CD4-positive, alpha-beta T cell treated with Interleukin-17A for 1 hour (primary cell): ENCODE results near the gene RERE.

Experiments used
- DNase-seq: peaks from one replicate; pipeline ENCODE4 v3.0.0-alpha.2; 2020

Gene RERE

GRCh38 chr1:8355439-8356255 is 461.8 kb downstream of the RERE start:
- no peak for DNase-seq

DNA sequence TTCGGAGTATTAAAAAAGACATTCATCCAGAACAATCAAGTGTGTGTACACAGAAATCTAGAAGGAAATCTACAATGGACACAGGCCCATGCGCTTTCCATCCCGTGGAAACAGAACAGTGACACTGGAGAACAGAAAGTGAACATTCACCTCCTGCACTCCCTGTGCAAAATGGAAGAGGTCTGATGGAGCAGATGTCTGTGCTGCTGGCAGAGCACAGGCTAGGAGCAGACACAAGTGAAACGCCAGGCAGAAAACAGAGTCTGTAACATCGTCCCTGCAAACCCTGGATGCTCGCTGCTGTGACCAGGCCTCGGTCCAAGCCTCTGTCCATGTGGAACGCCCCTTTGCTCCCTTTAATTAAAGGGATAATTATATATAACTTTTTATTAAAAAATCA is 463.4 kb downstream of the RERE start:
- DNase-seq: no peak

GRCh38 chr1:8352886-8353785 is 464.3 kb downstream of the RERE start:
- DNase-seq: no peak

GRCh38 chr1:8352471-8352845 is 465.0 kb downstream of the RERE start:
- no peak for DNase-seq

- no peak for DNase-seq
Measured at GRCh38 chr1:8351693-8352470, 465.6 kb downstream of the RERE start.

- no peak for DNase-seq
Measured at GRCh38 chr1:8350914-8351684, 466.3 kb downstream of the RERE start.

GRCh38 chr1:8349961-8350360 is 467.5 kb downstream of the RERE start:
- no peak for DNase-seq

DNA sequence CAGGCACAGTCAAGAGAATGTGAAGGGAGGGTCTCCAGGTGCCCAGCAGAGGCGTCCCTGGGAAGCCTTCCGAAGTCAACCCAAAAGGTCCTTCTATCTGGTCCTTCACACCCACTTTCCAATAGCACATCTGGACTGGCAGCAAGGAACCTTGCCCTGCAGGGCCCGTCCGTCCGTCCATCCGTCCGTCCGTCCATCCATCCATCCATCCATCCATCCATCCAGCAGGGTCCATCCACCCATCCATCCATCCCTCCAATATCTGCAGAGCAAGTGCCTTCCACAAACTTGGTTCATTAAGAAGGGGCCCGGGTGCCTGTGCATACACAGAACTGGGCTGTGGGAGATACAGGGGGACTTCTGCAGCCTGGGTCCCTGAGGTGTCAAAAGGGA is 468.0 kb downstream of the RERE start:
- no peak for DNase-seq

- DNase-seq: peak; percentile 73
Measured at GRCh38 chr1:8348777-8349472, 468.5 kb downstream of the RERE start.

- DNase-seq: no peak
Measured at GRCh38 chr1:8348047-8348776, 469.2 kb downstream of the RERE start.

DNA sequence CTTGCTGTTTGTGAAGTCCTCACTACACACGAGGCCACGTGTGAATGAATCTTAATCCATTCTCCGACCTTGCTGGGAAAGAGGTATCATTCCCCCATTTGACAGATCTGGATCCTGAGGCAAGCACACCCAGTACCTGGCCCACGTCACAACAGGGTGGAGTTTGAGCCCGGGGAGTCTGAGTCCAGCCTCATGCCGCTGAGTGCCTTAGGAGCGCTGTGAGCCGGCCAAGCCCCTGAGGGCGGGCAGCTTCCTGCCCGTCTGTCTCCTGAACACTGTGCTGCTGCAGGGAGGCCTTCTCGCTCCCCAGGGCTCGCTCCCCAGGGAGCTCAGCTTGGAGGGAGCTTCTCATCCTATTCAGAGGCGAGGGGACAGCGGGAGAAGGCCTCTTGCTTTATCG is 469.8 kb downstream of the RERE start:
- DNase-seq: no peak

DNA sequence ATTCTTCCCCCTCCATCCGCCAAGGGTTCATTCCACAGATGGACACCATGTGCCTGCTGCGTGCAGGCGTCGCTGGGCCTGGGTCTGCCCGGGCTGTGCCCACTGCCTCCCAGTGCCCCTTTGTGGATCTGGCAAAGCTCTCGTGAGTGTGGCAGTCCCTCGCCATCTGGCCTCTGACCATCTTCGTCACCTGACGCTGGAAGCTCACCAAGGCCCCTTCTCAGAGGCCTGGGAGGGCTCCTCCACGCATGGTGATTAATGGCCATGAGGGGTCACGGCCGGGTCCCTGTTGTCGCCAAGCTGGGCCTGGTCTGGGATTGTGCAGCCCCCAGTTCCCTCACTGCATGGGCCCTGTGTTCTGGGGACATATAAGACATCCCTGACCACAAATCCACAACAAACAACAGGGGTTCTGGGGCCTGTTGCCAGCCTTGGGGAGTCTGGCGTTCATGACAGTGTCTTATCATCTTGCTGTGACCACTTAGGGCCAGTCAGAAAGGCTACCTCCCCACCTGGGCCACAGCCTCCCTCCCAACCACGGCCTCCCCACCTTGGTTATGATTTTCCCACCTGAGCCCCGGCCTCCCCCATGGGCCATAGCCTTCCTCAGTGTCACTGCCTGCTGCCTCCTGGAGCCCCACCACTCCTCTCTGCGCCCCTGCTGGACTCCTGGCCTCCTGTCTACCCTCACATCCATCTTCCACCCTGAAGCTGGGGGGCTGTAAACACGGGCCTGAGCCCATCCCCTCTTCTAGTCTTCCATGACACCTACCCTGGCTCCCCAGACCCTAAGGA is 471.6 kb downstream of the RERE start:
- DNase-seq: no peak

DNA sequence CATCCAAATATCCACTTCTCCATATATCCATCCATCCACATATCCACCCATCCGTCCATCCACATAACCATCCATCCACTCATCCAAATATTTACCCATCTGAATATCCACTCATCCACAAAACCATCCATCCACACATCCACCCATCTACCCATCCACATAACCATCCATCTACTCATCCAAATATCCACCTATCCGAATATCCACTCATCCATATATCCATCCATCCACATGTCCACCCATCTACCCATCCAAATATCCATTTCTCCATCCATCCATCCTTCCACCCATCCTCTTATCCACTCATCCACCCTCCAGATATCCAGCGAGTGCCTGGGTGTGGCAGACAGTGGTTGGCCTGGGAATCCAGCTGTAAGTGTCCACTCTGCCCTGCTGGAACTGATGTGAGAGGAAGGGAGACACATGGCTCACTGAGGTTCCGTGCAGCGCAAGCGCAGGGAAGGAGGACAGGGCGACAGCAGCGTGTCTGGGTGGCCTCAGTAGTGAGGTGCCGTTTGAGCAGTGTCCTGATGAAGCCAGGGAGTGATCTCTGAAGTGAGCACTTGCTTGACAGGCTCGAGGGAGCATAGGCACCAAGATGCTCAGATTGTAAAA is 472.4 kb downstream of the RERE start:
- DNase-seq: no peak

- DNase-seq: no peak
Measured at GRCh38 chr1:8343464-8344001, 473.9 kb downstream of the RERE start.

GRCh38 chr1:8343044-8343443 is 474.4 kb downstream of the RERE start:
- no peak for DNase-seq

DNA sequence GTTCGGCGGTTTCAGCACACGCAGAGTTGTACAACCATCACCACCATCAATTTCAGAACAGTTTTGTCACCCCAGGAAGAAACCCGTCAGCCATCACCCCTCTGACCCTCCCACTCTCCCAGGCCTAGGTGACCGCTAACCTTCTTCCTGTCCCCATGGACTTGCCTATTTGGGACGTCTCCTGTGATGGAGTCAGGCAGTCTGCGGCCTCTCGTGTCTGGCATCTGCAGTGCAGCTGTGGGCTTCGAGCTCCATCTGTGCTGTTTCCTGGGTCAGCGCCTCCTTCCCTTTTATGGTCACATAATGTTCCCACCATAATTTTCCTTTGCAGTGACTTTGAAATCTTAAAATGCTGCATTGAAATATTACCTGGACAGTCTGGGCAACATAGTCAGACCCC is 475.1 kb downstream of the RERE start:
- no peak for DNase-seq

GRCh38 chr1:8340448-8340847 is 477.0 kb downstream of the RERE start:
- DNase-seq: no peak

DNA sequence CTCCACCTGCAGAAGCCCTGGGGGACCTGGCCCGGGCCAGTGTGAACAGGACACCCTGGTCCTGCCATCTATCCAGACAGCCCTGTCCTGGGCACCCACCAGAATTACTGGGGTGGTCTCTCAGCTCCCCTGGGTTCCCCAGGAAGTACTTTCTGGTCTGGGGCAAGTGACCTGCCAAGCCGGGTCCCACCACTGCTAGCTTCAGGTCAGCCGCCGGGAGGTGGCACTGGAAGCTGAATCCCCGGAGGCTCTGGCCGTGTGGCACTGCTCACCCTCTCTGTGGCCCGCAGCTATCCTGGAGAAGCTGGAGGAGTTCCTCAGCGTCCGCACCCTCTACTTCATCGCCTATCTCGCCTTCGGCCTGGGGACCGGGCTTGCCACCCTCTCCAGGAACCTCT is 478.2 kb downstream of the RERE start:
- DNase-seq: no peak

GRCh38 chr1:8338526-8339202 is 478.8 kb downstream of the RERE start:
- DNase-seq: no peak
